DMS 273 (cell line): Measurements from ENCODE around the gene ARMH4.
A peak's percentile ranks its signal among the peaks of the same experiment; 100 is the strongest.

Source experiments
- DNase-seq: peaks from one replicate; lab custom pipeline; 2025; ENCODE audit not compliant: unreplicated experiment; lab: John Stamatoyannopoulos, UW

The ARMH4 gene, protein sequence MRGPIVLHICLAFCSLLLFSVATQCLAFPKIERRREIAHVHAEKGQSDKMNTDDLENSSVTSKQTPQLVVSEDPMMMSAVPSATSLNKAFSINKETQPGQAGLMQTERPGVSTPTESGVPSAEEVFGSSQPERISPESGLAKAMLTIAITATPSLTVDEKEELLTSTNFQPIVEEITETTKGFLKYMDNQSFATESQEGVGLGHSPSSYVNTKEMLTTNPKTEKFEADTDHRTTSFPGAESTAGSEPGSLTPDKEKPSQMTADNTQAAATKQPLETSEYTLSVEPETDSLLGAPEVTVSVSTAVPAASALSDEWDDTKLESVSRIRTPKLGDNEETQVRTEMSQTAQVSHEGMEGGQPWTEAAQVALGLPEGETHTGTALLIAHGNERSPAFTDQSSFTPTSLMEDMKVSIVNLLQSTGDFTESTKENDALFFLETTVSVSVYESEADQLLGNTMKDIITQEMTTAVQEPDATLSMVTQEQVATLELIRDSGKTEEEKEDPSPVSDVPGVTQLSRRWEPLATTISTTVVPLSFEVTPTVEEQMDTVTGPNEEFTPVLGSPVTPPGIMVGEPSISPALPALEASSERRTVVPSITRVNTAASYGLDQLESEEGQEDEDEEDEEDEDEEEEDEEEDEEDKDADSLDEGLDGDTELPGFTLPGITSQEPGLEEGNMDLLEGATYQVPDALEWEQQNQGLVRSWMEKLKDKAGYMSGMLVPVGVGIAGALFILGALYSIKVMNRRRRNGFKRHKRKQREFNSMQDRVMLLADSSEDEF

DNA sequence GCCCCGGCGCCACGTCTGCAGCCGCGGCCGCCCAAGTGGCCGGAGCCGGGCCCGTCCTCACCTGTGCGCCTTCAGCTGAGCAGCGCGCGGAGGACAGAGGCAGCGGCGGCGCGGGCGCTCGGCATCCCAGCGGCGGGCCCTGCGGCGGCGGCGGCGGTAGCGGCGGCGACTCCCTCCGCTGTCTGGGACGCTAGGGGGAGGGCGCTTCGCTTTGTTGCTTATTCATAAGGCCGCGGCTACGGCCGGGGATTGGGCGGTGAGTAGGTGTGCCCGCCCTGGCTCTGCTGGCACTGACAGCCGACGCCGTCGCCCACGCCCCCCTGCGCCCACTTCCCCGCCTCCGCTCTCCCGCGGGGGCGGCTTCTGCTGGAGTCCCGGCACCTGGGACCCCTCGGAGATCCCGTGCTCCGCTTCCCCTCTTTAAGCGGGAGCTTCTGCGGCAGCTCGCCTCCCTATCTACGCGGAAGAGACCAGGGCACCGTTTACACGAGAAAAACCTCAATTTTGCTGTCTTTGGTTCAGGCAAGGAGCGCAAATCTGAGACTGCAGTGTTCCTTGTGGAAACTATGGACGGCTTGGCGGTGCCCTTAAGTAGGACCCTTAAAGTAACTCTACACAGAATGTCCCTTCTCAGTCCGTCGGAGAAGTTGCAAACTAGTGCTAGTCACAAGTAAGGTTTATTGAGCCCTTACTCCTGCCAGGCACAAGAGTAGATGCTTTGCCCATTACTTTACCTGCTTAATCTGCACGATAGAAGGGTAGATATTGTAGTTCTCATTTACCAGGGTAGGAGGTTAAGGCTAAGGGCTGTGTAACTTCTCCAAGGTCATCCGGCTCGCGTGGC is at the start of gene ARMH4:
TSS of gene ARMH4 (minus strand) at position 200 of the 844 bp plus-strand sequence. CDS start 12,855 bp downstream, outside the sequence.
- DNase-seq: peak; percentile 95

DNA sequence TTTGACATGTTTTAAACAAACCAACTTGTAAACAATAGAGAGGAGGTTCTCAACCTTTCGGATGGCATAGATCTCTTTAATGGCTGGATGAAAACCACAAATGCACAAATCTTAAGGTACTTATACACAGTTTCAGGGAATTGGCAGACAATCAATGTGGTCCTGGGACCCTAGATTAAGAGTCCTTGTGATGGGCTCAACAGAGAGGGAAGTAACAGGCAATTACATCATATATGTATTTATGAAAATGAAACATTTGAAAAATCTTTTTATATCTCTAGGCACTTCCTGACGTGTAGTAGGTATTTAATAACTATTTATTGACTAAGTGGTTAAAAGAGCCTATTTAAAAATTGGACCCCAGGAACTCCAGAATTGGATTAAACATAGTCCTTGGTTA is 48.8 kb upstream of the ARMH4 start:
- no peak for DNase-seq

DNA sequence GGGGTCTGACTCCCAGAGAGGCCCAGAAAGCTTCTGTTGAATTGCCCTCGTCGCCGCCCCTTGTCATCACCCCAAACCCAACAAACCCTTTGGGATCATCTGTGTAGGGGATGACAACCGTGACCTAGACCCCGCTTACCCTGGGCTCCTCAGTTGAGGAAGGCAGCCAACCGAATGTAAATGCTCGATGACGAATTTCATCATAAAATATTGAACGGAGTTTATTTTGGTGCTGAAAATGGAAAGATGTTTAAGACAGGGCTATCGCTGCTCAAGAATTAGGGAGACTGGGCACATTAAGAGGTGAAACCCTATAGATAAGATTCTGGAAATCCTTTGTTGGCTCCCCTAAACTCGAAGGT is 48.4 kb upstream of the ARMH4 start:
- no peak for DNase-seq

DNA sequence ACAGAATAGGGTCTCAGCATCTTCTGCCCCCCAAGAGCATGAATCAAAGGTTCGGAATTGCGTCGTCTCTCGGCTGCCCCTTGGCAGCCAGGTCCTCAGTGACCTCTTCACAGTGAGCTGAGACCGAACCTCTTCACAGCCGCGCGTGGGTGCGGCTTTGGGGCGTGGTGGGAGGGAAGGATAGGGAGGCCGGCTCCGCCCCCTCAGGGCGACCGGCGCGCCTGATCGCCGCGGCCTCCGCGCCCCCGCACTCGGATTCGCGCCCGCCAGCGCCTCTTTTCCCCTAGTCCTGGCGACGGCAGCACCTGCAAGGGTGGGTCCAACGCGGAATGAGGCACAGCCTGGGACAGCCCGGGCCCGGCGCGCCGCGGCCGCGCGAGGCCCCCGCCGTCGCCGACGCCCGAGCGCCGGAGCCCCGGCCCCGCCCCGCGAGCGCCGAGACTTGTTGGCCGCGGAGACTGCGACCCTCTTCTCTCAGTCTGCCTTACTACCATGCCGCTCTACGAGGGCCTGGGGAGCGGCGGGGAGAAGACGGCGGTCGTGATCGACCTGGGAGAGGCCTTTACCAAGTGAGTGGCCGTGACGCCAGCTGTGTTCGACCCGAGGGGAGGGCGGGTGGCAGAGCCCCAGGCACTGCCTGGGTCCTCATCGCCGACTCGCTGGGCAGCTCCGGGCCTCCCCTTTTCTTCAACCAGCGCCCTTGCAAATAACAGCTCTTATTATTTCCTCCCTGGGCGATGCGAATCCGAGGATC is 47.9 kb upstream of the ARMH4 start, which contains the start of gene ACTR10:
TSS of gene ACTR10 (plus strand) at position 424 of the 754 bp plus-strand sequence. CDS start at position 493, 69 bp downstream.
- DNase-seq: peak; percentile 95

DNA sequence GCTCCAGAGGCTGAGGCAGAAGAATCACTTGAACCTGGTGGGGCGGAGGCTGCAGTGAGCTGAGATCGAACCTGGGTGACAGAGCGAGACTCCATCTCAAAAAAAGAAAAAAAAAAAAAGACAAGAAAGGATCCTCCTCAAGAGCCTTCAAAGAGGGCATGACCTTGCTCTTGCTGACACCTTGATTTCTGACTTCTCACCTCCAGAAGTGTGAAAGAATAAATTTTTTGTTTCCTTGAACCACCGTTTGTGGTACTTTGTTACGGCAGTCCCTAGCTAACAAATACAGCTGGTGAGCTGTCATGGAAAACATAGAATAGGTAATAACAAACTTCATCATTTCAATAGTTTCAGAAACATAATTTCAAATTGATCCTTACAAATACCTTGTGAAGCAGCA is 46.1 kb upstream of the ARMH4 start:
- no peak for DNase-seq

DNA sequence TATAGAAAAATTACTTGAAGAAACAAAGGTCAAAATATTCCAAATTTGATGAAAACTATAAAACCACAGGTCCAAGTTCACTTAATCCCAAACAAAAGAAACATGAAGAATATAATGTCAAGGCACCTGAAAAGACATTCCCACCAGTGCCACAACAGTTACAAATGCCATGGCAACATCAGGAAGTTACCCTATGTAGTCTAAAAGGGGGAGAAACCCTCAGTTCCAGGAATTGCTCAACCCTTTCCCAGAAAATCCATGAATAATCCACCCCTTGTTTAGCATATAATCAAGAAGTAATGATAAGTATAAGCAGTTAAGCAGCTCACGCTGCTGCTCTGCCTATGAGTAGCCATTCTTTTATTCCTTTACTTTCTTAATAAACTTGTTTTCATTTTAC is 44.2 kb upstream of the ARMH4 start:
- DNase-seq: no peak

DNA sequence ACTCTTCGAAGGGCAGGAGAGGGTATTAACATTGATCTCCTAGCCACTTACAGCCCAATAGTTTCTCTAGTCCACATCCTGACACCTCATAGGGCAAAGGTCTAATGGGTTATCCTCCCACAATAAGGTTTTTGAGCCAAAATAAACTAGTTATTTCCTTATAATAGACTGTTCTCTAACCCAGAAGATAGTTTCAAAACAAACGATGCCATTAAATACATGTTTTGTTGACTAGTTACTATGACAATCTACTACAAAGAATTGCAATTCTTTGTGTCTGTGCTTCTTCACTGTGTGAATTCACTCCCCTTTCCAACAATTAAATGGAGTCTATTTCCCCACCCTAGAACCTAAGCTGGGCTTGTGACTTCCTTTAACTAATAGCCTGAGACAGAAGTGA is 41.5 kb upstream of the ARMH4 start:
- no peak for DNase-seq

DNA sequence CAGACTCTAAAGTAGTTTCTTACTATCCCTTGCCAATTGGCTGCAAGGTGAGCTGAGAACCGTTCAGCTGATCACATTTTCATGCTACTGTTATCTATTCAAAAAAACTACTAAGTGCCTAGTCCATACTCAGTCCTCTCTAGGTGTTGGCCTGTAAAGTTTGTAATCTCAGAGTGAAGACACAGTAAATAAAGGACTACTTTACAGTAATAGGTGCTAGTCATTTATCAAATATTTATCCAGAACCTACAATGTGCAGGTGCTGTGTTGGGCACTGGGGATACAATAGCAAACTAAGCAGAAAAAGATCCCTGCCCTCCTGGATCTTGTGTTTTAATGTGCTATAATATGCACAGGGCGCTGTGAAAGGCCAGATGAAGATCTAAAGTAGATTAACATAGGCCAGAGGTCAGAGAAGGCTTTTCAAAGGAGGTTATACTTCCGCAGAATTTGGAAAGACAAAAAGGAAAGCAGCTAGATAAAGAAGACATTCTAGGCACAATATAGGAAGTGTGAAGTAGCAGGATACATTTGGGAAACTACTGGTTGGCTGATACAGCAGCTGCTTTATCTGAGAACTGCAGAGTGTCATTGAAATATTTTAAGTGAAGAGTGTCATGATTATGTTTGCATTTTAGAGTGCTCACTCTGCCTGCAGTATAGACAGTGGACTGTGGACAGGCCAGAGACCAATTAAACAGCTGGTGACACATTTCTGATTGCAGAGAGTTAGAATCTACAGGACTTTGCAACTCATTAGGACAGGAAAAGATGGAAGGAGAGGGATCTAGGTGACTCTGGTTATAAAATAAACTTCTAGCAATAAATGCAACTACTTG is 40.0 kb upstream of the ARMH4 start:
- DNase-seq: no peak

DNA sequence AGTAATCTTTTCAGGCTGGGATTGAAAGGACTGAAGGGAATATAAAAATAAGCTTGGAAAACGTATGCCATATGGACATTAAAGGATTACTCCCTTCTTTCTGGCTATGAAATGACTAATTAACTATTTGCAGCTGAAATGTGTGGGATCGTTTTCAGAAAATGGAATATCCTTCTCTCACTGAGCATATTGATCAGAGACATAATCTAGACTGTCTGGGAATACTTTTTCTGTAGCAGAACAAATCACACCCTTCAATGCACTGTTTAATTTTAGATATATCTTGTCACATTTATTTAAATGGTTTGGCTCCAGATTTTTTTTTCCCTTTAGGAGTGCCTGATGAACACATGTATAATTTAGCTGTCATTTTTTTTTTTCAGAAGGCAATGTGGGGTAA is 37.2 kb upstream of the ARMH4 start:
- peak; percentile 20 for DNase-seq

DNA sequence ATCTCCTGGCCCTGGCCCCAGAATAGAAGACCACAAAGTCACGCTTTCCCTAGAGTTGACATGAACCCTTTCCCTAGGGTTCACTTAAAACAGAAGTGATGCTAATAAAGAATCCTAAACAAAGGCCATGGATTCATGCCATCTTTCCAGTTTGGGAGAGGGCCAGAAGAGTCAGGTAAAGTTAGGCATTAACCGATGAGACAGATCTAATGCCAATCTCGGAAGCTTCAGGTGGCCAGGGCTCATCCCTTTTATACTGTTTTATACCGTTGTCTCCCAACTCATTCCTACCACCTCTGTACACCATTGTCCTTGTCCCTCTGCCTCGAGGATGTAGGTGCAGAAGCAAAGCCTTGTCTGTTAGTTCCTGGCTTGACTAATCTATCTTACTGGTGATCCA is 25.1 kb upstream of the ARMH4 start:
- no peak for DNase-seq

DNA sequence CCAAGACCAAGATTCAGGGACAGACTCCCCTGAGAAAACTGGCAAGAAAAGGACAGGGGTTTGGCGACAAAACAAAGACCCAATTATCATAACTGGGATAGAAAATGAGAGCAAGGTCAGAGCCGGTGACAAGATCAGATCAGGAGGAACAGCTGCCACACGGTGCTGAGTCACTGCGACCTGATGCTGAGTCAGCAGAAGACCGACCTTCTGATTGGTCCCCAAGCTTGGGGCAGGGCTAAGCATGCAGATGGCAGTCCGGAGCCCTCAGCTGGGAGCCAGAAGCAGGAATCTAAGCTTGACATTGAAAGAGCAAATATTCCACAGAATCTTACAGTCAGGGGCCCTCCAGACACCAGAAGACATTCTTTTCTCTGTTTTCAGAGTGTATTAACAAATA is 19.1 kb upstream of the ARMH4 start:
- DNase-seq: peak; percentile 95

DNA sequence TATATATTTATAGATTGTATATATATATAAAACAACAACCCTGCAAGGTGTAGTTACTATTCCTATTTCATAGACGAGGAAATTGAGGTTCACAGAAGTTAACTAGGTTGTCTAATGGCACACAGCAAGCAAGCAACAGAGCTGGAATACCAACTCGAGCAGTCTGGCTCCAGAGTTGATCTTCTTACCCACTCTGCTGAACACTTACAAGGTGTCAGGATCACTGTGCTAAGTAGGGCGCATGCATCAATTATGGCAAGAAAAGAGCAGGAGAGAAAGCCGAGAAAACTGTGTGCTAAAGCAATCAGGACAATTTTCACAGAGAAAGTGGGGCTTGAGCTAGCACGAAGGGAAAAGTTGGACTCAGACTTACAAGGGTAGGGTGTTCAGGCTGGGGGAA is 15.9 kb upstream of the ARMH4 start:
- DNase-seq: no peak

DNA sequence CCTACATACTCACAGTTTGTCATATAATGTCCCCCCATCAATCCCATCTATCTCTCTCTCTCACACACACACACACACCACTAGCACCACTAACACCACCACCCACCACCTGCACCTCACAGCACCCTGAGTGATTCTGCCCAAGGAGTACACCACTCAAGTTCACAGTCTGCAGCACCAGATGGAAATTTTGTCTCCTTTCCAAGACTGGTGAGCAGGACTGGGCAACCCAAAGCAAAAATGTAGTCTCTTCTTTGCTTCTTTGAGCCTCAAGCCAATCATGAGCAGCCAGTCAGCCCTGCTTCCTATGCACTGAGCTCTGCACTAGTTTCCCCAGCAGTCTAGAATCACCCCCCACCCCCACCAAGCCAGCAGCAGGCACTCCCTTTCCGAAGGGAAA is 15.0 kb upstream of the ARMH4 start:
- DNase-seq: peak; percentile 80

DNA sequence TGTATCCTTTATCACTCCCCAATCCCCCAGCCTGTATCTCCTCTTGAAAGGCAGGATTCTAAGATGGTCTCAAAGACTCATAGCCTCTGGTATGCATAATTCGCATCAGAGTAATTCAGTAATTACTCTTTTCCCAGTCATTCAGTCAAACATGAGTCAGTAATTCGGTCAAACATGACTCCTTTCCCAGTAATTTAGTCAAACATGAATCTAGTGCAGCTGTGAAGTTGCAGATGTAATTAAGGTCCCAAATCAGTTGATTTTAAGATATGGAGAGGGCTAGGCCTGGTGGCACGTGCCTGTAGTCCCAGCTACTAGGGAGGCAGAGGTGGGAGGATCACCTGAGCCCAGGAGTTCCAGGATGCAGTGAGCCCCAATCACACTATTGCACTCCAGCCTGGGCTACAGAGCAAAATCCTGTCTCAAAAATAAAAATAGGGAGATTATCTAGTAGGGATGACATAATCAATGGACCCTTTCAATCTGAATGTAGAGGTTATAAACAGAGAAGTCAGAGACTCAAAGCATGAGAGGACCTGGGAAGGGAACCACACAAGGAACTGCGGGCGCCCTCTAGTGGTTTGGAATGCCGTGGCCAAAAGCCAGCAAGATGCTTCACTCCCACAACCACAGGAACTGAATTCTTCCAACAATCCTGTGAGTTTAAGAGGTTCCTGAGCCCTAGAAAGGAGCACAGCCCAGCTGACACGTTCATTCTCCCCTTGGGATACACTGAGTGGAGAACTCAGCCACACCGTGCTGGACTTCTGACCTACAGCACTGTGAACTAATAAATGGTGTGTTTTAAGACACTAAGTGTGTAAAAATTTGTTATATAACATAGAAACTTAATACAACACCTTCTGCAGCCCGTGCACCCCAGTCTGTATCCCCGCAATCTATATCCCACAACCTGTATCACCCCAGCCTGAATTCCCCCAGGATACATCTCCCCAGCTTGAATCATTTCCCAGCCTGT is 14.3 kb upstream of the ARMH4 start:
- peak; percentile 93 for DNase-seq

DNA sequence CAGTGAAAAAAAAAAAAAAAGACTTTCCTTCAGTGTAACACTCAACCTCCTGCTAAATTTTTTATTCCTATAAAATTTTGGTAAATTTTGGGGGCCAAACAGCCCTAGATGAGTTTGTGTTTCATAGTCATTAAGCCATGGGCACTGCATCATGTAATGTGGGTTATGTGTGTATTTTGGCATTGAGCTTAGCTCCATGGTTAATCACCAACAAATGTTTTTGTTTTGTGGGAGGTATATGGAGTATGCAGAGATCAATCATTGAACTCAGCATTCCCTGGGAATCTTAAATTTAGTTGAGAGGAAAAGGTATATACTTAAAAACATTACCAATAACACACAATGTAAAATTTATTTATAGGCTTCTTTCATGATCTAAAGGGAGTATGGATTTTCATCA is 8.5 kb upstream of the ARMH4 start:
- no peak for DNase-seq

DNA sequence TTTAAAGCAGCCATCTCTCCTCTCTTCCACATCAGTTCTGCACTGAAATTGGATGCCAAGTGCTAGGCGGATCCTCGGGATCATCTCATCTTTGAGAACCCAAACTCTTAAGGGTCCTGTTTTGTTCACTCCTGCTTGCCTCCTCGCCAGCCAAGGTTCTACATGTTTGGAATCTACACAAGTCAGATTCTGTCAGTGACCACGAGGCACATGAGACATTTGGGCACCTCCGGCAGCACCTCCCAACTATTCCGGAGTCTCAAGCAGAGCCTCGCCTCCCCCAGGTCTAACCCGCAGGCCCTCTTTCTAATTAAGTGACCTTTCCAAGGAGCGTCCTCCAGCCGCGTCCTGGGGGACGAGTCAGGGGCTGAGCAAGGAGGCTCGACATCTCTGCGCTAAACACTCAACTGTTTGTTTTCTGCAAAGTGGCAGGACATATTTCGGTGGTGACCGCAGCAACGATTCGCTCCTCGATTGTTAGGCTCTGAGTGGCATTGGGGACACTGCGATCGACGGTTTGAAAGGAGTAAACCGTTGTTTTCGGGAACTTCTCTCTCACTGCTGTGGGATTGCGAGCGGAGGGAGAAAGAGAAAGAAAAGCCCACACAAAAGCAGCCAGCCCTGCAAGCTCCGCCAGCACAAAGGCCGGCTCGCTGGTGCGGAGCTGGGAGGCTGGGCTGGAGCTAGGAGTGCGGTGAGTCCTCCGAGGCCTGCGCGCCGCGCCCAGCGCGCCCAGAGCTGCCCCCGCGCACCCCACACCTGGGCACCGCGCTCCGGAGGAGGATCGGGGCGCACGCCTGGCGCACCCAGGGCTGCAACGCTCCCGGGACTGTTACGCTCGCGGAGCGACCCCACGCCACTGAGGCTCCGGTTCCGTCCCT is 640 bp downstream of the ARMH4 start:
- peak; percentile 69 for DNase-seq

DNA sequence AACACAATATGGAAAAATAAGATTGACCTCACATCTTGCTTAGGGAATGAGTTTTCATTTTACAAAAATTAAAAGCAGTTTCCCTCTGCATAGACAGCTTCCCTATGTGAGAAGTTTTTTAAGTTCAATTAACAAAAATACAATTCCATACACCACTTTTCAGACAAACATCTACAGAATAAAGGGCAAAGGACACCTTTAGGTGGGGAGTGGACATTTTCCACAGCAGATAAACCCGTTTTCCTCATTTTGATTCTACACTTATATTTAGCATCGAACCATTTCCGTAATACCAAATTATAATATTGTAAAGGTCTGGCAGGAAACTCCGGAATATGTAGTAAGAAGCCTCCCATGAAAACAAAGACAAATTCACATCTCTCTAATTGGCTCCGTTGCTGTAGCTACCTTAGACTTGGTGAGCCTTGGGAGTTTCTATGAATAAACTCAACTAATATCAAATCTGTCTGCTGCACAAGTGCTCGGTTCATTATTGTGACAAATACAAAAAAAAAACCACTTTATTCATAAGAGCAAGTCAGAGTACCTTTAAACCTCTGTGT is 1.7 kb downstream of the ARMH4 start:
- no peak for DNase-seq
